ENCODE data around the gene DCAF10. TPM values are rescaled to one million over a fixed set of nuclear protein-coding genes. Genes with fewer than 3 reads are reported as not detected.

DCAF10 gene
- total and polyA plus RNA-seq, 2 of the 13 experiments (the other 11 are each of a cell fraction or from before 2014, with no cell fraction given): 9.2 to 20.3 TPM

DNA sequence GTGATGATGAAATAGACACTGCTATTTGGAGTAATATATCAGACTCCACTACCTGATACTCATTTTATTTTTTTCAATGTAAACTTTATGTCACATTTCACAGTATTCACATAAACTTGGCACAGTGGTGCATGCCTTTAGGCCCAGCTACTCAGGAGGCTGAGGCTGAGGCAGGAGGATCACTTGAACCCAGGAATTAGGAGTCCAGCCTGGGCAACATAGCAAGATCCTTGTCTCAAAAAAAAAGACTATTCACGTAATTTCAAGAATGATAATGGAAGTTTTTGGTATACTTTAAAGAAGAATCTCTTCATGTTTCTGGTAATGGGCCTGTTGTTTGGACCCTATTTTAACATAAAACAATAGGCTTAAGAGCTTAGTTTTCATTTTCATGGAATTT, 56.0 kb downstream of the DCAF10 start:
- Histone ChIP-seq H4K20me1 (ENCODE audit: insufficient read depth, low read length) (no peaks in the 10 kb centered on the region; the same call in 1 of the 2 replicates), H3K9ac (ENCODE audit: insufficient read depth, low read depth, low read length) (no peak overlapping the region), H3K27ac (ENCODE audit: extremely low read length, insufficient read depth, low read length) (no peak overlapping the region), H3K9me3 (ENCODE audit: low read length) (no peaks in the 10 kb centered on the region), H3K4me3 (replicated peaks in 1 of 3; ENCODE audit: insufficient read depth in 1 of 3, low read depth in 2 of 3, low read length in 3 of 3) (no peak overlapping the region), H3K27me3 (ENCODE audit: control insufficient read depth in 1 of 2, insufficient read depth in 2 of 2, low read length in 2 of 2) (no peaks in the 10 kb centered on the region), H3K4me1 (ENCODE audit: insufficient read depth, low read length) (no peaks in the 10 kb centered on the region), H3K79me2 (ENCODE audit: insufficient read depth, low read length) (no peaks in the 10 kb centered on the region), H3K36me3 (replicated peaks in 1 of 2; ENCODE audit: control insufficient read depth in 1 of 2, insufficient read depth in 2 of 2, low read length in 2 of 2) (peaks cover 9 to 34% of the 10 kb centered on the region in 2 experiments), H3K4me2 (ENCODE audit: low read depth, low read length) (no peak overlapping the region), H2AFZ (ENCODE audit: low read length) (no peak overlapping the region)
- no peak for DNase-seq (ENCODE audit: low spot score)
- ChIA-PET CTCF (ENCODE audit: low intra/inter-chr PET ratio, low total read pairs) (no interaction called here), POLR2A (no interaction called here)
- no peak for ATAC-seq
- 0 out of 2 replicates have a peak, but pooled peaks have one; percentile 42 for TF ChIP-seq ZNF121 (CRISPR knock-in tag; IDR thresholded peaks at IDR 0.05)
- TF ChIP-seq DNMT1 (CRISPR knock-in tag; IDR thresholded peaks at IDR 0.05): no peak
- in situ Hi-C loops (cut with HindIII; ENCODE audit: extremely low pct_ligation_motif_present, low pct_unique_long_range_greater_than_20kb): no loop called here
- WGBS (ENCODE audit: low lambda C conversion rate): 100% methylated on average over 1 of the region's 1 CpG
- intact Hi-C loops (cut with micrococcal nuclease; ENCODE audit: unreplicated experiment): no loop called here
- BruUV-seq (replicated peaks): no TSS peak
- no peak for FAIRE-seq

DNA sequence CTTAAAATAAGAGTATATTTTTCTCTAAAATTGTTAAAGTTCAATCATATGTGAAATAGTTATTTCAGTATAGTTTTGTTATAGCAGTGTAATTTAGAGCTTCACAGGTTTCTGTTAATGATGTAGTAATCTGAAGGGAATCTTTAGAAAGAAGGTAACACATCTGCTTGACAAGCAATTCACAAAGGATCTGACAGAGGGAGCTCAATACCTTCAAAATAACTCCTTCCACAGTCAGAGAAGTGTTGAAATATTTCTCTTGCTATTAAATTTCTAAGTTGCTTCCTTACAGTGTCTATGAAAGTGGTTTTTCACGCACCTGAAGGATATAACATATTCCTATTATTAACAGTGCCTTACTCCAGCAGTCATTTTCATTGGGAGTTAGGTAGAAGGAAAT, 58.4 kb downstream of the DCAF10 start:
- POLR2A ChIA-PET: no interaction called here
- CTCF ChIA-PET (ENCODE audit: low intra/inter-chr PET ratio, low total read pairs): interaction anchor here (0.7 kb wide), 1 partner anchor 112 kb away, joined by 3 read pairs; no protein-coding TSS in a partner anchor
- H3K4me1 ChIP-seq (ENCODE audit: insufficient read depth, low read length): no peaks in the 10 kb centered on the region
- H3K36me3 ChIP-seq (replicated peaks in 1 of 2; ENCODE audit: control insufficient read depth in 1 of 2, insufficient read depth in 2 of 2, low read length in 2 of 2): peaks cover 10 to 41% of the 10 kb centered on the region in 2 experiments
- in situ Hi-C loops (cut with HindIII; ENCODE audit: extremely low pct_ligation_motif_present, low pct_unique_long_range_greater_than_20kb): no loop called here
- no peaks in the 10 kb centered on the region for H3K27me3 ChIP-seq (ENCODE audit: control insufficient read depth in 1 of 2, insufficient read depth in 2 of 2, low read length in 2 of 2)
- no peak for TF ChIP-seq PITX1 (CRISPR knock-in tag; IDR thresholded peaks at IDR 0.05)
- TF ChIP-seq, protein P1, sequence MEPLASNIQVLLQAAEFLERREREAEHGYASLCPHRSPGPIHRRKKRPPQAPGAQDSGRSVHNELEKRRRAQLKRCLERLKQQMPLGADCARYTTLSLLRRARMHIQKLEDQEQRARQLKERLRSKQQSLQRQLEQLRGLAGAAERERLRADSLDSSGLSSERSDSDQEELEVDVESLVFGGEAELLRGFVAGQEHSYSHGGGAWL (CRISPR knock-in tag; IDR thresholded peaks at IDR 0.05): no peak
- no peak for TF ChIP-seq SP1 (IDR thresholded peaks at IDR 0.05)
- no peak for TF ChIP-seq SP1 (CRISPR knock-in tag; IDR thresholded peaks at IDR 0.05)
- TF ChIP-seq JUND (CRISPR knock-in tag; IDR thresholded peaks at IDR 0.05): no peak
- no peak for TF ChIP-seq ZNF317 (CRISPR knock-in tag; IDR thresholded peaks at IDR 0.05)
- TF ChIP-seq ONECUT2 (CRISPR knock-in tag; IDR thresholded peaks at IDR 0.05): no peak
- TF ChIP-seq STAG1 (CRISPR knock-in tag; IDR thresholded peaks at IDR 0.05): 0 out of 2 replicates have a peak, but pooled peaks have one; percentile 9
- no peak for TF ChIP-seq PAF1 (CRISPR knock-in tag; IDR thresholded peaks at IDR 0.05)
- TF ChIP-seq REL (CRISPR knock-in tag; conservative IDR thresholded peaks at IDR 0.05): no peak
- TF ChIP-seq IKZF4 (CRISPR knock-in tag; IDR thresholded peaks at IDR 0.05; ENCODE audit: borderline replicate concordance, low read depth, not compliant biosample characterization): no peak
- TF ChIP-seq, protein P2, sequence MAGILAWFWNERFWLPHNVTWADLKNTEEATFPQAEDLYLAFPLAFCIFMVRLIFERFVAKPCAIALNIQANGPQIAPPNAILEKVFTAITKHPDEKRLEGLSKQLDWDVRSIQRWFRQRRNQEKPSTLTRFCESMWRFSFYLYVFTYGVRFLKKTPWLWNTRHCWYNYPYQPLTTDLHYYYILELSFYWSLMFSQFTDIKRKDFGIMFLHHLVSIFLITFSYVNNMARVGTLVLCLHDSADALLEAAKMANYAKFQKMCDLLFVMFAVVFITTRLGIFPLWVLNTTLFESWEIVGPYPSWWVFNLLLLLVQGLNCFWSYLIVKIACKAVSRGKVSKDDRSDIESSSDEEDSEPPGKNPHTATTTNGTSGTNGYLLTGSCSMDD (CRISPR knock-in tag; IDR thresholded peaks at IDR 0.05): no peak
- TF ChIP-seq, protein P3, sequence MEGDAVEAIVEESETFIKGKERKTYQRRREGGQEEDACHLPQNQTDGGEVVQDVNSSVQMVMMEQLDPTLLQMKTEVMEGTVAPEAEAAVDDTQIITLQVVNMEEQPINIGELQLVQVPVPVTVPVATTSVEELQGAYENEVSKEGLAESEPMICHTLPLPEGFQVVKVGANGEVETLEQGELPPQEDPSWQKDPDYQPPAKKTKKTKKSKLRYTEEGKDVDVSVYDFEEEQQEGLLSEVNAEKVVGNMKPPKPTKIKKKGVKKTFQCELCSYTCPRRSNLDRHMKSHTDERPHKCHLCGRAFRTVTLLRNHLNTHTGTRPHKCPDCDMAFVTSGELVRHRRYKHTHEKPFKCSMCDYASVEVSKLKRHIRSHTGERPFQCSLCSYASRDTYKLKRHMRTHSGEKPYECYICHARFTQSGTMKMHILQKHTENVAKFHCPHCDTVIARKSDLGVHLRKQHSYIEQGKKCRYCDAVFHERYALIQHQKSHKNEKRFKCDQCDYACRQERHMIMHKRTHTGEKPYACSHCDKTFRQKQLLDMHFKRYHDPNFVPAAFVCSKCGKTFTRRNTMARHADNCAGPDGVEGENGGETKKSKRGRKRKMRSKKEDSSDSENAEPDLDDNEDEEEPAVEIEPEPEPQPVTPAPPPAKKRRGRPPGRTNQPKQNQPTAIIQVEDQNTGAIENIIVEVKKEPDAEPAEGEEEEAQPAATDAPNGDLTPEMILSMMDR (CRISPR knock-in tag; IDR thresholded peaks at IDR 0.05): 0 out of 2 replicates have a peak, but pooled peaks have one; percentile 11
- H3K4me2 ChIP-seq (ENCODE audit: low read depth, low read length): no peak overlapping the region
- no peak overlapping the region for H3K27ac ChIP-seq (ENCODE audit: extremely low read length, insufficient read depth, low read length)
- no peak overlapping the region for H3K4me3 ChIP-seq (replicated peaks in 1 of 3; ENCODE audit: insufficient read depth in 1 of 3, low read depth in 2 of 3, low read length in 3 of 3)
- intact Hi-C loops (cut with micrococcal nuclease; ENCODE audit: unreplicated experiment): no loop called here
- FAIRE-seq (no peak), DNase-seq (ENCODE audit: low spot score) (no peak), ATAC-seq (no peak)
- no peaks in the 10 kb centered on the region for H3K79me2 ChIP-seq (ENCODE audit: insufficient read depth, low read length)
- no peak overlapping the region for H2AFZ ChIP-seq (ENCODE audit: low read length)
- no peaks in the 10 kb centered on the region for H3K9me3 ChIP-seq (ENCODE audit: low read length)
- no TSS peak for BruUV-seq (replicated peaks)
- 96% methylated on average over 1 of the region's 1 CpG for WGBS (ENCODE audit: low lambda C conversion rate)
- H4K20me1 ChIP-seq (ENCODE audit: insufficient read depth, low read length): no peaks in the 10 kb centered on the region; the same call in 1 of the 2 replicates
- H3K9ac ChIP-seq (ENCODE audit: insufficient read depth, low read depth, low read length): no peak overlapping the region

All from HepG2 (cell line).